WTC11 (cell line): ENCODE results near the gene GATAD2A. TPM values are rescaled to one million over a fixed set of nuclear protein-coding genes. Genes with fewer than 3 reads are reported as not detected.

Source experiments
- ATAC-seq: fragments of 200-7000 bp; cut with Tn5 transposase; 2 replicates; pipeline ENCODE4 v1.10.0; 2021; ENCODE audit warnings: mild to moderate bottlenecking, moderate library complexity
- CTCF ChIA-PET: fragments of 300-600 bp; sonication (Branson Sonifier 250); formaldehyde crosslinking; loops from one replicate; lab custom pipeline; 2021; ENCODE audit warnings: antibody characterized with exemption; lab: Charles Lee
- POLR2A ChIA-PET: fragments of 350-600 bp; sonication (Branson Sonifier 250); formaldehyde crosslinking; loops from one replicate; lab custom pipeline; 2021; ENCODE audit warnings: antibody characterized with exemption; lab: Charles Lee
- DNase-seq: peaks from one replicate; pipeline ENCODE4 v3.0.0; 2021; ENCODE audit warnings: low spot score
- H3K27ac Mint-ChIP-seq: 2 replicates; pipeline ENCODE4 v1.8.0; 2021; ENCODE audit warnings: mixed read lengths
- H3K27me3 Mint-ChIP-seq: 2 replicates; pipeline ENCODE4 v1.8.0; 2021; ENCODE audit warnings: low read depth, mild to moderate bottlenecking, moderate library complexity, mixed read lengths
- H3K36me3 Mint-ChIP-seq: 2 replicates; pipeline ENCODE4 v1.8.0; 2021; ENCODE audit warnings: mixed read lengths
- H3K4me1 Mint-ChIP-seq: 2 replicates; pipeline ENCODE4 v1.8.0; 2022; ENCODE audit warnings: mixed read lengths
- H3K4me3 Mint-ChIP-seq: 2 replicates; pipeline ENCODE4 v1.8.0; 2021; ENCODE audit warnings: mild to moderate bottlenecking, moderate library complexity, mixed read lengths
- H3K9me3 Mint-ChIP-seq: 2 replicates; pipeline ENCODE4 v1.8.0; 2021; ENCODE audit warnings: mixed read lengths
- CREM ChIP-seq: sonication (generic); formaldehyde crosslinking; IDR thresholded peaks from 2 replicates; pipeline ENCODE4 v1.8.1; 2022; ENCODE audit warnings: mild to moderate bottlenecking, missing genetic modification reagents, moderate library complexity
- ETV6 ChIP-seq: sonication (generic); formaldehyde crosslinking; IDR thresholded peaks from 2 replicates; pipeline ENCODE4 v1.8.1; 2022; ENCODE audit warnings: mild to moderate bottlenecking, missing genetic modification reagents
- JUN ChIP-seq: sonication (generic); formaldehyde crosslinking; IDR thresholded peaks from 2 replicates; pipeline ENCODE4 v1.8.0; 2023; ENCODE audit warnings: mild to moderate bottlenecking, missing genetic modification reagents
- KAT7 ChIP-seq: sonication (generic); formaldehyde crosslinking; IDR thresholded peaks from 2 replicates; pipeline ENCODE4 v1.8.1; 2023; ENCODE audit warnings: missing genetic modification reagents, mild to moderate bottlenecking, borderline replicate concordance
- MXD4 ChIP-seq: fragments of 250-450 bp; sonication (Bioruptor Pico); IDR thresholded peaks from 2 replicates; pipeline ENCODE4 v1.8.0; 2021; ENCODE audit warnings: mild to moderate bottlenecking, moderate library complexity, borderline replicate concordance
- MYBL2 ChIP-seq: sonication (generic); formaldehyde crosslinking; IDR thresholded peaks from 2 replicates; pipeline ENCODE4 v1.8.1; 2023; ENCODE audit warnings: mild to moderate bottlenecking, moderate library complexity, missing genetic modification reagents
- NFE2L1 ChIP-seq: sonication (generic); formaldehyde crosslinking; IDR thresholded peaks from 2 replicates; pipeline ENCODE4 v1.8.1; 2023; ENCODE audit warnings: missing genetic modification reagents
- RELA ChIP-seq: sonication (generic); formaldehyde crosslinking; IDR thresholded peaks from 2 replicates; pipeline ENCODE4 v1.8.1; 2022; ENCODE audit warnings: missing genetic modification reagents, mild to moderate bottlenecking, borderline replicate concordance
- TEAD1 ChIP-seq: sonication (generic); formaldehyde crosslinking; IDR thresholded peaks from 2 replicates; pipeline ENCODE4 v1.8.0; 2022; ENCODE audit warnings: mild to moderate bottlenecking, missing genetic modification reagents
- TP53 ChIP-seq: sonication (generic); formaldehyde crosslinking; IDR thresholded peaks from 2 replicates; pipeline ENCODE4 v1.8.1; 2023; ENCODE audit warnings: mild to moderate bottlenecking, missing genetic modification reagents
- ZBTB21 ChIP-seq: sonication (generic); formaldehyde crosslinking; IDR thresholded peaks from 2 replicates; pipeline ENCODE4 v1.8.1; 2023; ENCODE audit warnings: mild to moderate bottlenecking, missing genetic modification reagents, borderline replicate concordance
- ZNF219 ChIP-seq: sonication (generic); formaldehyde crosslinking; IDR thresholded peaks from 2 replicates; pipeline ENCODE4 v1.8.0; 2023; ENCODE audit warnings: missing genetic modification reagents, mild to moderate bottlenecking, borderline replicate concordance
- ZNF263 ChIP-seq: sonication (generic); formaldehyde crosslinking; IDR thresholded peaks from 2 replicates; pipeline ENCODE4 v1.8.1; 2022; ENCODE audit warnings: low read depth, mild to moderate bottlenecking, moderate library complexity, missing genetic modification reagents
- ZNF416 ChIP-seq: fragments of 250-450 bp; sonication (Bioruptor Pico); IDR thresholded peaks from 2 replicates; pipeline ENCODE4 v1.9.0; 2021; ENCODE audit warnings: mild to moderate bottlenecking, inconsistent platforms
- total RNA-seq: library from RNA; stranded (reverse); gene quantifications from 3 replicates; pipeline ENCODE4 v1.2.3, GENCODE V29; 2021
- TF ChIP-seq, protein P1 (sequence below): sonication (generic); formaldehyde crosslinking; IDR thresholded peaks from 2 replicates; pipeline ENCODE4 v1.8.1; 2023; ENCODE audit warnings: mild to moderate bottlenecking, moderate library complexity, missing genetic modification reagents
- TF ChIP-seq, protein P2 (sequence below): sonication (generic); formaldehyde crosslinking; IDR thresholded peaks from 2 replicates; pipeline ENCODE4 v1.8.1; 2023; ENCODE audit warnings: mild to moderate bottlenecking, missing genetic modification reagents
- TF ChIP-seq, protein P3 (sequence below): fragments of 200-600 bp; IDR thresholded peaks from 2 replicates; pipeline ENCODE4 v1.8.0; 2022; ENCODE audit warnings: antibody characterized with exemption
- TF ChIP-seq, protein P4 (sequence below): sonication (generic); formaldehyde crosslinking; IDR thresholded peaks from 2 replicates; pipeline ENCODE4 v1.8.0; 2023; ENCODE audit warnings: missing genetic modification reagents, mild to moderate bottlenecking, borderline replicate concordance
- TF ChIP-seq, protein P5 (sequence below): sonication (generic); formaldehyde crosslinking; IDR thresholded peaks from 2 replicates; pipeline ENCODE4 v1.8.1; 2022; ENCODE audit warnings: mild to moderate bottlenecking, moderate library complexity, missing genetic modification reagents
- TF ChIP-seq, protein P6 (sequence below): sonication (generic); formaldehyde crosslinking; IDR thresholded peaks from 2 replicates; pipeline ENCODE4 v1.8.0; 2022; ENCODE audit warnings: missing genetic modification reagents

The GATAD2A gene
- total RNA-seq, 1 experiment from 2014 or later = 209 TPM

DNA sequence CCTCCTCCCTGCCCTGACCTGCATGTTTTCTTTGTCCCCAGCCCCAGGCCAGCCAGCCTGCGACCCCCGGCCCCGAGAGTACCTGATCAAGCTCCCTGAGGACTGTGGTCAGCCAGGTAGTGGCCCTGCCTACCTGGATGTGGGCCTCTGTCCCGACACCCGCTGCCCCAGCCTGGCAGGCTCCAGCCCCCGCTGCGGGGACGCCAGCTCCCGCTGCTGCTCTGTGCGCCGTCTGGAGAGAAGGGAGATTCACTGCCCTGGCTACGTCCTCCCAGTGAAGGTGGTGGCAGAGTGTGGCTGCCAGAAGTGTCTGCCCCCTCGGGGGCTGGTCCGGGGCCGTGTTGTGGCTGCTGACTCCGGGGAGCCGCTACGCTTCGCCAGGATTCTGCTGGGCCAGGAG is 138.2 kb downstream of the GATAD2A start:
- Mint-ChIP-seq H3K36me3 (no peaks in the 10 kb centered on the region), H3K9me3 (no peaks in the 10 kb centered on the region), H3K27ac (no peak overlapping the region), H3K4me1 (peaks cover 4% of the 10 kb centered on the region), H3K27me3 (peaks cover 19% of the 10 kb centered on the region), H3K4me3 (no peak overlapping the region)
- ATAC-seq (no peak), DNase-seq (no peak)
- CTCF ChIA-PET = interaction anchor here (1.7 to 3.2 kb wide), 2 partner anchors 9 to 11 kb away, joined by 12 to 23 read pairs; no protein-coding TSS in a partner anchor
- POLR2A ChIA-PET = no interaction called here
- TF ChIP-seq, protein P1, sequence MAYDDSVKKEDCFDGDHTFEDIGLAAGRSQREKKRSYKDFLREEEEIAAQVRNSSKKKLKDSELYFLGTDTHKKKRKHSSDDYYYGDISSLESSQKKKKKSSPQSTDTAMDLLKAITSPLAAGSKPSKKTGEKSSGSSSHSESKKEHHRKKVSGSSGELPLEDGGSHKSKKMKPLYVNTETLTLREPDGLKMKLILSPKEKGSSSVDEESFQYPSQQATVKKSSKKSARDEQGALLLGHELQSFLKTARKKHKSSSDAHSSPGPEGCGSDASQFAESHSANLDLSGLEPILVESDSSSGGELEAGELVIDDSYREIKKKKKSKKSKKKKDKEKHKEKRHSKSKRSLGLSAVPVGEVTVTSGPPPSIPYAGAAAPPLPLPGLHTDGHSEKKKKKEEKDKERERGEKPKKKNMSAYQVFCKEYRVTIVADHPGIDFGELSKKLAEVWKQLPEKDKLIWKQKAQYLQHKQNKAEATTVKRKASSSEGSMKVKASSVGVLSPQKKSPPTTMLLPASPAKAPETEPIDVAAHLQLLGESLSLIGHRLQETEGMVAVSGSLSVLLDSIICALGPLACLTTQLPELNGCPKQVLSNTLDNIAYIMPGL = no peak
- TF ChIP-seq ZNF263 = no peak
- TF ChIP-seq, protein P2, sequence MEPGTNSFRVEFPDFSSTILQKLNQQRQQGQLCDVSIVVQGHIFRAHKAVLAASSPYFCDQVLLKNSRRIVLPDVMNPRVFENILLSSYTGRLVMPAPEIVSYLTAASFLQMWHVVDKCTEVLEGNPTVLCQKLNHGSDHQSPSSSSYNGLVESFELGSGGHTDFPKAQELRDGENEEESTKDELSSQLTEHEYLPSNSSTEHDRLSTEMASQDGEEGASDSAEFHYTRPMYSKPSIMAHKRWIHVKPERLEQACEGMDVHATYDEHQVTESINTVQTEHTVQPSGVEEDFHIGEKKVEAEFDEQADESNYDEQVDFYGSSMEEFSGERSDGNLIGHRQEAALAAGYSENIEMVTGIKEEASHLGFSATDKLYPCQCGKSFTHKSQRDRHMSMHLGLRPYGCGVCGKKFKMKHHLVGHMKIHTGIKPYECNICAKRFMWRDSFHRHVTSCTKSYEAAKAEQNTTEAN (CRISPR knock-in tag) = no peak
- no peak for TF ChIP-seq MXD4 (CRISPR knock-in tag)
- TF ChIP-seq RELA (CRISPR knock-in tag) = no peak
- TF ChIP-seq, protein P3, sequence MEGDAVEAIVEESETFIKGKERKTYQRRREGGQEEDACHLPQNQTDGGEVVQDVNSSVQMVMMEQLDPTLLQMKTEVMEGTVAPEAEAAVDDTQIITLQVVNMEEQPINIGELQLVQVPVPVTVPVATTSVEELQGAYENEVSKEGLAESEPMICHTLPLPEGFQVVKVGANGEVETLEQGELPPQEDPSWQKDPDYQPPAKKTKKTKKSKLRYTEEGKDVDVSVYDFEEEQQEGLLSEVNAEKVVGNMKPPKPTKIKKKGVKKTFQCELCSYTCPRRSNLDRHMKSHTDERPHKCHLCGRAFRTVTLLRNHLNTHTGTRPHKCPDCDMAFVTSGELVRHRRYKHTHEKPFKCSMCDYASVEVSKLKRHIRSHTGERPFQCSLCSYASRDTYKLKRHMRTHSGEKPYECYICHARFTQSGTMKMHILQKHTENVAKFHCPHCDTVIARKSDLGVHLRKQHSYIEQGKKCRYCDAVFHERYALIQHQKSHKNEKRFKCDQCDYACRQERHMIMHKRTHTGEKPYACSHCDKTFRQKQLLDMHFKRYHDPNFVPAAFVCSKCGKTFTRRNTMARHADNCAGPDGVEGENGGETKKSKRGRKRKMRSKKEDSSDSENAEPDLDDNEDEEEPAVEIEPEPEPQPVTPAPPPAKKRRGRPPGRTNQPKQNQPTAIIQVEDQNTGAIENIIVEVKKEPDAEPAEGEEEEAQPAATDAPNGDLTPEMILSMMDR = no peak
- TF ChIP-seq, protein P4, sequence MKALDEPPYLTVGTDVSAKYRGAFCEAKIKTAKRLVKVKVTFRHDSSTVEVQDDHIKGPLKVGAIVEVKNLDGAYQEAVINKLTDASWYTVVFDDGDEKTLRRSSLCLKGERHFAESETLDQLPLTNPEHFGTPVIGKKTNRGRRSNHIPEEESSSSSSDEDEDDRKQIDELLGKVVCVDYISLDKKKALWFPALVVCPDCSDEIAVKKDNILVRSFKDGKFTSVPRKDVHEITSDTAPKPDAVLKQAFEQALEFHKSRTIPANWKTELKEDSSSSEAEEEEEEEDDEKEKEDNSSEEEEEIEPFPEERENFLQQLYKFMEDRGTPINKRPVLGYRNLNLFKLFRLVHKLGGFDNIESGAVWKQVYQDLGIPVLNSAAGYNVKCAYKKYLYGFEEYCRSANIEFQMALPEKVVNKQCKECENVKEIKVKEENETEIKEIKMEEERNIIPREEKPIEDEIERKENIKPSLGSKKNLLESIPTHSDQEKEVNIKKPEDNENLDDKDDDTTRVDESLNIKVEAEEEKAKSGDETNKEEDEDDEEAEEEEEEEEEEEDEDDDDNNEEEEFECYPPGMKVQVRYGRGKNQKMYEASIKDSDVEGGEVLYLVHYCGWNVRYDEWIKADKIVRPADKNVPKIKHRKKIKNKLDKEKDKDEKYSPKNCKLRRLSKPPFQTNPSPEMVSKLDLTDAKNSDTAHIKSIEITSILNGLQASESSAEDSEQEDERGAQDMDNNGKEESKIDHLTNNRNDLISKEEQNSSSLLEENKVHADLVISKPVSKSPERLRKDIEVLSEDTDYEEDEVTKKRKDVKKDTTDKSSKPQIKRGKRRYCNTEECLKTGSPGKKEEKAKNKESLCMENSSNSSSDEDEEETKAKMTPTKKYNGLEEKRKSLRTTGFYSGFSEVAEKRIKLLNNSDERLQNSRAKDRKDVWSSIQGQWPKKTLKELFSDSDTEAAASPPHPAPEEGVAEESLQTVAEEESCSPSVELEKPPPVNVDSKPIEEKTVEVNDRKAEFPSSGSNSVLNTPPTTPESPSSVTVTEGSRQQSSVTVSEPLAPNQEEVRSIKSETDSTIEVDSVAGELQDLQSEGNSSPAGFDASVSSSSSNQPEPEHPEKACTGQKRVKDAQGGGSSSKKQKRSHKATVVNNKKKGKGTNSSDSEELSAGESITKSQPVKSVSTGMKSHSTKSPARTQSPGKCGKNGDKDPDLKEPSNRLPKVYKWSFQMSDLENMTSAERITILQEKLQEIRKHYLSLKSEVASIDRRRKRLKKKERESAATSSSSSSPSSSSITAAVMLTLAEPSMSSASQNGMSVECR (CRISPR knock-in tag) = no peak
- TF ChIP-seq CREM = no peak
- TF ChIP-seq MYBL2 (CRISPR knock-in tag) = no peak

DNA sequence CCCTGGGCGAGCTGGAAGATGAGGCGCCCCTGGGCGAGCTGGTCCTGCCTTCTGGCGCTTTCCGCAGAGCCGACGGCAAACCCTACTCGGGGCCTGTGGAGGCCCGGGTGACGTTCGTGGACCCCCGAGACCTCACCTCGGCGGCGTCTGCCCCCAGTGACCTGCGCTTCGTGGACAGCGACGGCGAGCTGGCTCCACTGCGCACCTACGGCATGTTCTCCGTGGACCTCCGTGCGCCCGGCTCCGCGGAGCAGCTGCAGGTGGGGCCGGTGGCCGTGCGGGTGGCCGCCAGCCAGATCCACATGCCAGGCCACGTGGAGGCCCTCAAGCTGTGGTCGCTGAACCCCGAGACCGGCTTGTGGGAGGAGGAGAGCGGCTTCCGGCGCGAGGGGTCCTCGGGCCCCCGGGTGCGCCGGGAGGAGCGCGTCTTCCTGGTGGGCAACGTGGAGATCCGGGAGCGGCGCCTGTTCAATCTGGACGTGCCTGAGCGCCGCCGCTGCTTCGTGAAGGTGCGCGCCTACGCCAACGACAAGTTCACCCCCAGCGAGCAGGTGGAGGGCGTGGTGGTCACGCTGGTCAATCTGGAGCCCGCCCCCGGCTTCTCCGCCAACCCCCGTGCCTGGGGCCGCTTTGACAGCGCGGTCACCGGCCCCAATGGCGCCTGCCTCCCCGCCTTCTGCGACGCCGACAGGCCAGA is 138.9 kb downstream of the GATAD2A start:
- H3K27ac Mint-ChIP-seq = no peak overlapping the region
- no peaks in the 10 kb centered on the region for H3K36me3 Mint-ChIP-seq
- TF ChIP-seq ZNF263 (no peak), NFE2L1 (CRISPR knock-in tag) (no peak), TEAD1 (CRISPR knock-in tag) (no peak), TP53 (CRISPR knock-in tag) (no peak), CREM (no peak), ZNF416 (CRISPR knock-in tag) (no peak), RELA (CRISPR knock-in tag) (no peak), ZBTB21 (CRISPR knock-in tag) (no peak), KAT7 (CRISPR knock-in tag) (no peak), JUN (CRISPR knock-in tag) (no peak), ETV6 (CRISPR knock-in tag) (no peak), ZNF219 (CRISPR knock-in tag) (no peak)
- TF ChIP-seq, protein P5, sequence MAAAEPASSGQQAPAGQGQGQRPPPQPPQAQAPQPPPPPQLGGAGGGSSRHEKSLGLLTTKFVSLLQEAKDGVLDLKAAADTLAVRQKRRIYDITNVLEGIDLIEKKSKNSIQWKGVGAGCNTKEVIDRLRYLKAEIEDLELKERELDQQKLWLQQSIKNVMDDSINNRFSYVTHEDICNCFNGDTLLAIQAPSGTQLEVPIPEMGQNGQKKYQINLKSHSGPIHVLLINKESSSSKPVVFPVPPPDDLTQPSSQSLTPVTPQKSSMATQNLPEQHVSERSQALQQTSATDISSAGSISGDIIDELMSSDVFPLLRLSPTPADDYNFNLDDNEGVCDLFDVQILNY = no peak
- TF ChIP-seq, protein P6, sequence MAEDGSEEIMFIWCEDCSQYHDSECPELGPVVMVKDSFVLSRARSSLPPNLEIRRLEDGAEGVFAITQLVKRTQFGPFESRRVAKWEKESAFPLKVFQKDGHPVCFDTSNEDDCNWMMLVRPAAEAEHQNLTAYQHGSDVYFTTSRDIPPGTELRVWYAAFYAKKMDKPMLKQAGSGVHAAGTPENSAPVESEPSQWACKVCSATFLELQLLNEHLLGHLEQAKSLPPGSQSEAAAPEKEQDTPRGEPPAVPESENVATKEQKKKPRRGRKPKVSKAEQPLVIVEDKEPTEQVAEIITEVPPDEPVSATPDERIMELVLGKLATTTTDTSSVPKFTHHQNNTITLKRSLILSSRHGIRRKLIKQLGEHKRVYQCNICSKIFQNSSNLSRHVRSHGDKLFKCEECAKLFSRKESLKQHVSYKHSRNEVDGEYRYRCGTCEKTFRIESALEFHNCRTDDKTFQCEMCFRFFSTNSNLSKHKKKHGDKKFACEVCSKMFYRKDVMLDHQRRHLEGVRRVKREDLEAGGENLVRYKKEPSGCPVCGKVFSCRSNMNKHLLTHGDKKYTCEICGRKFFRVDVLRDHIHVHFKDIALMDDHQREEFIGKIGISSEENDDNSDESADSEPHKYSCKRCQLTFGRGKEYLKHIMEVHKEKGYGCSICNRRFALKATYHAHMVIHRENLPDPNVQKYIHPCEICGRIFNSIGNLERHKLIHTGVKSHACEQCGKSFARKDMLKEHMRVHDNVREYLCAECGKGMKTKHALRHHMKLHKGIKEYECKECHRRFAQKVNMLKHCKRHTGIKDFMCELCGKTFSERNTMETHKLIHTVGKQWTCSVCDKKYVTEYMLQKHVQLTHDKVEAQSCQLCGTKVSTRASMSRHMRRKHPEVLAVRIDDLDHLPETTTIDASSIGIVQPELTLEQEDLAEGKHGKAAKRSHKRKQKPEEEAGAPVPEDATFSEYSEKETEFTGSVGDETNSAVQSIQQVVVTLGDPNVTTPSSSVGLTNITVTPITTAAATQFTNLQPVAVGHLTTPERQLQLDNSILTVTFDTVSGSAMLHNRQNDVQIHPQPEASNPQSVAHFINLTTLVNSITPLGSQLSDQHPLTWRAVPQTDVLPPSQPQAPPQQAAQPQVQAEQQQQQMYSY (CRISPR knock-in tag) = no peak
- TF ChIP-seq, all 79 proteins: peak for 0
- Mint-ChIP-seq H3K27me3 (peaks cover 11% of the 10 kb centered on the region), H3K4me3 (no peak overlapping the region), H3K9me3 (no peaks in the 10 kb centered on the region), H3K4me1 (no peaks in the 10 kb centered on the region; the same call in 1 of the 2 replicates)
- ATAC-seq (no peak), DNase-seq (no peak)
- CTCF ChIA-PET = interaction anchor here (1.7 to 3.2 kb wide), 2 partner anchors 8 to 10 kb away, joined by 12 to 23 read pairs; no protein-coding TSS in a partner anchor
- POLR2A ChIA-PET = no interaction called here
